HG03045 (cell line): ENCODE measurements around the gene ADPRM.
"Not testable (repeated sequence)": the region's sequence is repeated elsewhere in the genome, so short reads cannot be mapped to it uniquely, and the experiment has no call there.

ENCODE experiments used
- ATAC-seq: cut with Tn5 transposase; IDR thresholded peaks from one replicate; pipeline ENCODE4 v1.9.1; 2021; ENCODE audit warnings: mild to moderate bottlenecking, moderate library complexity; ENCODE audit not compliant: unreplicated experiment

The ADPRM gene

GRCh38 chr17:10698096-10698818 lies 863 bp downstream of the ADPRM start:
- ATAC-seq: no peak

DNA sequence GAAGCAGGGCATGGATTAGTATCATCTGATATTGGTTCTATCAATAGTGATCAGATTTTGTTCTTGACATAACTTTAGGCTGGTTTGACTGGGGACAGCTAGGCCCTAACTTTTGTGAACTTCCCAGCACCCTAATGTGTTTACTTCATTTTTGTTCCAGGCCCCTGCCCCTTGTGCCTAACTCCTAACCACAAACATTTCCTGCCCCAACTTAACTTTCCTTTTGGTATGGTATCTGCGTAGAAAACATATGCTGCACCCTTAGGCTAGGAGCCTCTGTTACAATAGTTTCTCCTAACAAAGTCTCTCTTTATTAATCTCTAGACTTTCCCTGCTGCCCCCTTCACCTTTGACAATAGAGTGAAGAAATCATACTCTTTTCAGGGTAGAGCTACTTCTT lies 2.5 kb downstream of the ADPRM start:
- no peak for ATAC-seq

GRCh38 chr17:10702574-10702973 lies 5.2 kb downstream of the ADPRM start:
- no peak for ATAC-seq

DNA sequence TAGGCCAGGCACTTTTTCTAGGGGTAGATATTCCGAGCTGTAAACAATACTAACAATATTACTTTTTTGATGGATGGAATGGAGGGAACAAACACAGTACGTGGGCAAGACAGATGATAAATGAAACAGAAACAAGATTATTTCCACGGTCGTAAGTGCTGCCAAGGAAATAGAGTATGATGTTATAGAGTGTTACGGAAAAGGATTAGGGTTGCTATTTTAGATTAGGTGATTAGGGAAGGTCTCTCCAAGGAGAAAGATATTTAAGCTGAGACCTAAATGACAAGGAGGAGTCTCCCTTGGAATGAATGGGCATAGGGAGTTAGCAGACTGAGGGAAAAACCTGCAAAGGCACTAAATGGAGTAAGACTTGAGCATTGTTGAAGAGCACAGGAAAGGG lies 8.3 kb downstream of the ADPRM start:
- ATAC-seq: no peak

DNA sequence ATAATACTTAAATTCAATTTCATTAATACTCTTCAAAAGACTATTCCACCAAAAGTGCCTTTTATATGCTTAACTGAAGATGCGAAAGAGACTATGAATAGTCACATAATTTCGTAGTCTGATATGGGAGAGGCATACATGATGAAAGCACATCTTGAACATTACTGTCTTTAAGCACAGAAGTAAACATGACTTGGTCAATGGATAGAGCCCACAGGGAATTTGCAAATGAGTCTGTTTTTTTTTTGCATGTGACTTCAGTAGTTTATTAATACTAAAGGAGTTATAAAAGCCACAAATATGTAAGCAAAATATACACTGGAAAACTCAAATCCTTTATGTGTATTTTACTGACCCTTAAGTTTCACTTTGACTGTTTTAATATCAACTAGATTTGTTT lies 15.9 kb downstream of the ADPRM start:
- ATAC-seq: no peak

GRCh38 chr17:10716218-10716617 lies 18.8 kb downstream of the ADPRM start:
- no peak for ATAC-seq

DNA sequence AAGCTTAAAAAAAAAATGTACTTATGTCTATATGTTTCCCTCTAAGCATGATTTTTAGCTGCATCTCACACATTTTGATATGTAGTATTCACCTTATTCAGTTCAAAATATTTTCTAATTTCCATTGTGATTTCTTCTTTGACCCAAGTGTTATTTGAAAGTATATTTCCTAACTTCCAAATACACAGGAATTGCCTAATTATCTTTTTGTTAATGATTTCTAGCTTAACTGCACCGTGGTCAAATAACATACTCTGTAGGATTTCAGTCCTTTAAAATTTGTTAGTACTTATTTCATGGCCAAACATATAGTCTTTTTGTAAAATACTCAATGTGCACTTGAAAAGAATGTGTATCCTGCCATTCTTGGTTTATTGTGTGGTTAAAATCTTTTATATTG lies 21.2 kb downstream of the ADPRM start:
- ATAC-seq: no peak

DNA sequence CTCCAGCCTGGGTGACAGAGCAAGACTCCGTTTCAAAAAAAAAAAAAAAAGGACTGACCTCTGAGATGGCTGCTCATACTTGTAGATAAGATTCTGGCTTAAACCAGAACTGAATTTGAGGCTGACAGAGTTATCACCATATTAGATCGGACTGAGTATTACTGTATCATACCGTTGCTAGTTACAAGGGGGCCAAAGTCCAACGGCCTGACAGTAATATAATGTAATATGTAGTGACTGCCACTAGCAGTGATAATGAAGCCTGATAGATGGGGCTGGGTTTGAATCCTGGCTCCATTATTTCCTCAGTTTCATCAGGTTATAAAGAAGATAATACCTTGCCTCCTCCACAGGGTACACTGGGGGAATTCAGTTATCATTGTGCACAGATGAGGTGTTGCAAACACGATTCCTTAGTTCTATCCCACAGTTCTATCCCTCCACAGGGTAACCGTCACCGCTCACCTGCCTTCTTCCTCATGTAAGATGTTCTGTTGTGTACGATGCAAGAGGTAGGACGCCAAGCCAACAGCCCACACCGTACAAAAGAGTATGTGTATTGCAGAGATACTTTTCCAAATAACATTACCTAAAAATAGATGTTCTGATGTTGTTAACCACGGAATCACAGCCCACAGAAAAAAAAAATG lies 27.3 kb downstream of the ADPRM start:
- ATAC-seq: no peak

GRCh38 chr17:10725262-10725661 lies 27.9 kb downstream of the ADPRM start:
- ATAC-seq: no peak

DNA sequence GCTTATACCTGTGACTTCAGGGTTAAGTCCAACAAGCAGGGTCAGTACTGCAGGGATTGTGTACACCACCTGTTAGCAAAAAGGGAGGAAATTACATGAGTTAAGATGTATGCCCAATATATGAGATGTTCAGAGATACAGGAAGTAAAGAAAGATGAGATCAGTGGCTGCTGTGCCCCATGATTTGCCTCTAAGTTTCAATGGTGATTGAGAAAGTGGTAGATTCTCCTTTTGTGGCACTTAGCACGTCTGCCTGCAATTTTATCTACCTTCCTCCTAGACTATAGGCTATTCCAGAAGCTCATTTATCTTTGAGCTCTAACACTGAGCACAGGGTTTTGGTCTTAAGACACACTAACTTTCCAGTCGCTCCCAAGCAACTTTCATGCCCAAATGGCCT lies 28.8 kb downstream of the ADPRM start:
- no peak for ATAC-seq

DNA sequence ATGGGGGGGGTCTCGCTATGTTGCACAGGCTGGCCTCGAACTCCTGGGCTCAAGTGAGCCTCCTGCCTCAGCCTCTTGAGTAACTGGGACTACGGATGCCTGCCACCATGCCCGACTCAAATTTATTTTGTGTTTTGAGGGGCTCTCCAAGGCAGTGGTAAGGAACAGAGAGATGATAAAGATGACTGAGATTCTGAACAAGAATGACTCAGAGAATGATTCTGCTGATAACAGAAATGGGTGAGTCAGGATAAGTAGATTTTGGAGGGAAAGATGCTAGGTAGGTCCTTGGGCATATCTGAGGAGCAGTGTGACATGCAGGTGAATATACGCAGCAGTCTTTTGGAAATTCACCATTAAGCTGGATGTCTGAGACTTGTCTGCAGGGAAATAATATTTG lies 29.8 kb downstream of the ADPRM start:
- no peak for ATAC-seq

GRCh38 chr17:10728331-10728892 lies 31.0 kb downstream of the ADPRM start:
- ATAC-seq: no peak

- ATAC-seq: peak; percentile 73
Measured at GRCh38 chr17:10729334-10730193, 32.2 kb downstream of the ADPRM start, which contains the start of gene TMEM220. Gene TMEM220, minus strand, starts transcription at chr17:10730023. Its CDS starts 172 bp downstream, at chr17:10729851.

GRCh38 chr17:10730247-10730646 lies 32.9 kb downstream of the ADPRM start:
- not testable (repeated sequence) for ATAC-seq

DNA sequence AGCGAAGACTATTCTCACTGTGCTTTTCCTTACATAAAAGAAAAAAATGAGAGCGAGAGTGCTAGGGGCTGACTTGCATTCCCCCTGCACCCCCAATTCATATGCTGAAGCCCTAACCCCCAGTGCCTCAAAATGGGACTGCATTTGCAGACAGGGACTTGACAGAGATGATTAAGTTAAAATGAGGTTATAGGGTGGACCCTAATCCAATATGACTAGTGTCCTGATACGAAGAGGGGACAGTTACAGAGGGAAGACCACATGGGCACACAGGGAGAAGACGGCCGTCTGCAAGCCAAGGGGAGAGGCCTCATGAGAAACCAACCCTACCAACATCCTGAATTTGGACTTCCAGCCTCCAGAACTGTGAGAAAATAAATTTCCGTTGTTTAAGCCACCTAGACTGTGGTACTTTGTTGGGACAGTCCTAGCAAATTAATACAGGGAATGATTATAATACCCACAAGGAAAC lies 34.0 kb downstream of the ADPRM start:
- no peak for ATAC-seq

- ATAC-seq: not testable (repeated sequence)
Measured at GRCh38 chr17:10732121-10732520, 34.7 kb downstream of the ADPRM start.

DNA sequence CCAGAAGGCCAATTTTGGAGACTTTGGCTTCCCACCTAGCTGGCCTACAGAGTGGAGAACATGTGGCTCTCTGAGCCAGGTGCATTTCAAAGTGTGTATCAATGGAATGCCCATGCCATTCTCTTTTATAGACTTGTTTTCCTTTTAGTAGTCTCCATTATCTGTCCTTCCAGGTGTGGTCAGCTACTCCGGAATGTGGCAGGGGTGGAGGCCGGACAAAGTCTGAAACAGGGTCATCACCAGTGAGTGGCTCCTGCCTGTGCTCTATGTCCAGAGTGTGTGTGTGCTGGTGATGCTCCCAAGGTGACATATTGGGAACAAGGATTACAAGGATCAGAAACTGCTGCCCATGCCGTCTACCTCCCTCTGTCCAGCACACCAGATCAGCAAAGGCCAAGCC lies 36.3 kb downstream of the ADPRM start:
- no peak for ATAC-seq

- ATAC-seq: no peak
Measured at GRCh38 chr17:10735251-10735650, 37.9 kb downstream of the ADPRM start.

DNA sequence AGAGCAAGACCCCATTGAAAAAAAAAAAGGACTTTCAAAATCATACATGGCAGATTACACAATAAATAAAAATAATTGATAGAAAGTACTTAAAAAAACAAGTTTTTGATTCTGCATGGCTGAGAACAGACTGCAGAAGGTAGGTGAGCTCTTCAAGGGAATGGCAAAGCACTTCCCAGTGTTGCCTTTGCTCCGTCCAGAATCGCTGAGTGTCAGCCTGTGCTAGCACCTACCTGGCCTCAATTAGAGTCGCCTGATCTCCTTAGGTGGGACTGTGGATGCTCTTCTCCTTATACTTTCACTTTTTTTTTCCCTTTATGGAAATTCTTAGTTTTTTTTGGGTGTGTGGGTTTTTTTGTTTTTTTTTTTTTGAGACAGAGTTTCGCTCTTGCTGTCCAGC lies 38.4 kb downstream of the ADPRM start:
- no peak for ATAC-seq

- no peak for ATAC-seq
Measured at GRCh38 chr17:10737168-10737622, 39.8 kb downstream of the ADPRM start.

DNA sequence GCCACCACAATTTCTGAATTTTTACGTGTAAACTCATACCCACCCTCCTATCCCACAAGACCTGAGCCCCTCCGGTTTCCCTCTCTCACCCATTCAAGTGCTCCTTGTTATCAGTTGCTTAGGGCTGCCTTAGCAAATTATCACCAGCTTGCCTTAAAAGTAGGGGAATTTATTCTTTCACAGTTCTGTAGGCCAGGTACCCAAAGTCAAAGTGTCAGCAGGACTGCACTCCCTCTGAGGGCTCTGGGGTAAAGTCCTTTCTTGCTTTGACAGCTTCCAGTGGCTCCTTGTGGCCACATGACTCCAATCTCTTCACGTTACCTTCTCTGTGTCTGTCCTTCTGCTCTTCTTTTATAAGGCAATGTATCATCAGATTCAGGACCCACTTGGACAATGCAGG lies 40.3 kb downstream of the ADPRM start:
- ATAC-seq: no peak
